Omental fat pad (tissue), 4 donors: ENCODE measurements around the gene CDT1. TPM values are rescaled to one million over a fixed set of nuclear protein-coding genes. Genes with fewer than 3 reads are reported as not detected.

Source experiments
- ATAC-seq: fragments of 150-250 bp; one replicate; pipeline ENCODE4 v1.9.1; 2016; ENCODE audit warnings: mild to moderate bottlenecking, moderate library complexity; ENCODE audit not compliant: low FRiP score
- DNase-seq: peaks from one replicate; pipeline ENCODE4 v3.0.0-alpha.2; 2019; ENCODE audit warnings: low spot score
- total RNA-seq, 4 donors: library from RNA; depleted of rRNA; stranded (reverse); fragments of >200 nt; gene quantifications; one replicate each; pipeline ENCODE4 v1.1.0, GENCODE V29; 2016
- TF ChIP-seq, protein P1 (sequence below), 3 donors: fragments of 450-650 bp; IDR thresholded peaks; one replicate each; pipeline ENCODE4 v1.5.1; 2016 to 2017; ENCODE audit warnings: antibody characterized with exemption in 3 of 3, mild to moderate bottlenecking in 3 of 3, moderate library complexity in 2 of 3

CDT1 gene
- total RNA-seq, 4 donors from 2014 or later, result 0.19 to 3.5 (median 1.6) TPM

DNA sequence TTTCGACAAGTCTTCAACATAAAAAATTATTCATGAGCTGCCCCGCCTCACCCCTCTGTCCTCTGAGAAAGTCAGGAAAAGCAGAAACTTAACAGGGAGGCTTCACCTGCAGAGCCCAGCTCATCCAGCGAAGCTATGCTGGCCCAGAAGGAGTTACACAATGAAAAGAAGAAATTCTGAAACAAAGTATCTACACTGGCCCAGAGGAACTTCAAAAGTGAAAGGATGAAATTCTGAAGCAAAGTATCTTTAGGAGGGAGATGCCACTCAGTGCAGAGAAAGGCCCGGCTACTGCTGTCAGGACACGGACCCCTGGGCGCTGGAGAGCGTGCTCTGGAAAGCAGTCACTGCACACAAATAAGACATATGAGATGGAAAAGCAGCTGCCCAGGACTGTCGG is 51.6 kb downstream of the CDT1 start:
- no peak for ATAC-seq
- no peak for DNase-seq
- TF ChIP-seq, protein P1, sequence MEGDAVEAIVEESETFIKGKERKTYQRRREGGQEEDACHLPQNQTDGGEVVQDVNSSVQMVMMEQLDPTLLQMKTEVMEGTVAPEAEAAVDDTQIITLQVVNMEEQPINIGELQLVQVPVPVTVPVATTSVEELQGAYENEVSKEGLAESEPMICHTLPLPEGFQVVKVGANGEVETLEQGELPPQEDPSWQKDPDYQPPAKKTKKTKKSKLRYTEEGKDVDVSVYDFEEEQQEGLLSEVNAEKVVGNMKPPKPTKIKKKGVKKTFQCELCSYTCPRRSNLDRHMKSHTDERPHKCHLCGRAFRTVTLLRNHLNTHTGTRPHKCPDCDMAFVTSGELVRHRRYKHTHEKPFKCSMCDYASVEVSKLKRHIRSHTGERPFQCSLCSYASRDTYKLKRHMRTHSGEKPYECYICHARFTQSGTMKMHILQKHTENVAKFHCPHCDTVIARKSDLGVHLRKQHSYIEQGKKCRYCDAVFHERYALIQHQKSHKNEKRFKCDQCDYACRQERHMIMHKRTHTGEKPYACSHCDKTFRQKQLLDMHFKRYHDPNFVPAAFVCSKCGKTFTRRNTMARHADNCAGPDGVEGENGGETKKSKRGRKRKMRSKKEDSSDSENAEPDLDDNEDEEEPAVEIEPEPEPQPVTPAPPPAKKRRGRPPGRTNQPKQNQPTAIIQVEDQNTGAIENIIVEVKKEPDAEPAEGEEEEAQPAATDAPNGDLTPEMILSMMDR (IDR thresholded peaks at IDR 0.05), result no peak

DNA sequence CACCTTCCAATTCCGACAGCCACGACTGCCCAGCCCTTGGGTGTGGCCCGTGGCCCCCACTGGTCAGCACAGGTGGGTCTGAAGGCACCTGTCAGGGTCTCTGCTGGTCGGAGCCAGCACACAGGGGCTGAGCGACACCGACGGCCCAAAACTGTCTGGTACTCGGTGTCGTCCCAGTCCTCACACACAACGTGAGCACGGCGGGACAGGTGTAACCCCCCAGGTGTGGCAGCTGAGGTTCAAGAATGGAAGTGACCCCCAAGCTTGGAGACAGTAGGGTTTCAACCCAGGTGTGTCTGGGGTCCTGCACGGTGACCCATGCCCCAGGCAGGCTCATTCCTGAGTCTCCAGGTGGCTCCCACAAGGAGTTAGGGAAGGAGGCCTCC is 52.1 kb downstream of the CDT1 start:
- TF ChIP-seq, protein P1 (IDR thresholded peaks at IDR 0.05), result no peak
- no peak for DNase-seq
- no peak for ATAC-seq

DNA sequence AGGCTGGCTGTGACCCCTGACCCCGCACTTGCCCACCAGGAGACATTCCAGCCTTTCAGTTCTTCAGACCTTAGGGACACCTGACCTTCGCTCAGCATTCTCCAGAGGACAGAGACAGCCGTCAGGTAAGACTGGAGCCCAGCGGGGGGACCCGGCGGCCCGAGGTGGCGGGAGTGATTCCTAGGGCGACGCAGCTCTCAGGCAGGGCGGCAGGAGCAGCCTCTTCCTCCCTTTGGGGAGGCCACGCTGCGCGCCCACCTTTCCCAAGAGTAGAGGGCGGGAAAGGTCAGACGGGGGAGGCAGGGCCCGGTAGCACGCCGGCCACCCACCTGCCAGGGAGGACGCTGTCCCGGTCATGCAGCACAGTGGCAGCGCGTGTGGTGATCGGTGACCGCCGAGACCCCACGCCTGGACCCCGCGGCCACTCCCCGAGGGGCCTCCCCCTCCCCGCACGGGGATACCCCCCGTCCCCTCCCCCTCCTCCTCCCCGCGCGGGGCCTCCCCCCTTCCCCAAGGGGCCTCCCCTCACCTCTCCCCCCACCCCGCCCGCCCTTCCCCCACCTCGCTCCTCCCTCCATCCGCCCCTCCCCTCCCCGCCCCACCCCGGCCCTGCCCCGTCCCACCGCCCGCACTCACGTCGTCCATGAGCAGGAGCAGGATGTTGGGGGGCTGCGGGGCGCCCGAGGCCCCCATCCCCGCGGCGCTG is 52.7 kb downstream of the CDT1 start:
- ATAC-seq (peak; percentile 43), DNase-seq (no peak)
- TF ChIP-seq, protein P1 (IDR thresholded peaks at IDR 0.05), result no peak

DNA sequence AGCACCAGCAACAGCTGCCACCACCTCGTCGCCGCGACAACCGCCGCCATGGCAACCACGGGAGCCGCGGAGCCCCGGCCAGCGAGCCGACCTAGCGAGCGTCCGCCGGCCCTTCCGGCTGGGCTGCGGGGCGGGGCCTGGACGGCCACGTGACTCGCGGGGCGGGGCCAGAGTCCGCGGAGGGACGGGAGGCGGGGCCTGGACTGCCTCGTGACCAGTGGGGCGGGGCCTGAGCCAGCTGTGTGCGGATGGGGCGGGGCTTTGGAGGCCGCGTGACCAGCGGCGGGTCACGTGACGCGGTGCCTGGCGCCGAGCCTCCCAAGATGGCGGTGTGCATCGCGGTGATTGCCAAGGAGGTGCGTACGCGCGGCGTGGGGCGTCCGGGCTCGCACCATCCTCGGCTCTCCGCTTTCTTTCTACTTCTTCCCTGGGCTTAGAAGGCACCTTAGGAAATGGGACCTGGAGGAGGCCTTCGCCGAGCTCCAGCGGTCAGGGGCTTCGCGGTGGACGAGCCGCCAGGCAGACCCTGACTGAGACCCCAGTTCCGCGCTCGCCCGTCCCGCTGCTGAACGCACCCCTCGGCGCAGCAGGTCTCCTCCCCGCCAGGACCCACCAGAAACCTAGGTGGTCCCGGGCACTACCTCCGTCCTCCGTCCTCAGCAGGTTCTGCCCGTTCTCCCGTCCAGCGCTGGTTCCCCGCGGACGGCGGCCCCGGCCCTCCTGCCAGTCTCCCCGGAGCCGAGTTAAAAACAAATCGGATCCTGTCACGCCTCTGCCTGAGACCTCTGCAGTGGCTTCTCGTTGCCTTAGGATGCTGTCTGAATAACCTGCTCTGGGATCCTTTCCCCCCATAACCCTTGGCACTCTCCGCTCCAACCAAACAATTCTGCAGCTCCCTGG is 53.5 kb downstream of the CDT1 start, which contains the start of the genes GALNS and TRAPPC2L:
TSS of gene GALNS (minus strand) at position 120 of the 900 bp plus-strand sequence. CDS start at position 50, 70 bp downstream.
TSS of gene TRAPPC2L (plus strand) at position 300 of the 900 bp plus-strand sequence. CDS start at position 324, 24 bp downstream.
- peak; percentile 88 for ATAC-seq
- peak; percentile 100 for DNase-seq
- TF ChIP-seq, protein P1 (IDR thresholded peaks at IDR 0.05), result no peak

DNA sequence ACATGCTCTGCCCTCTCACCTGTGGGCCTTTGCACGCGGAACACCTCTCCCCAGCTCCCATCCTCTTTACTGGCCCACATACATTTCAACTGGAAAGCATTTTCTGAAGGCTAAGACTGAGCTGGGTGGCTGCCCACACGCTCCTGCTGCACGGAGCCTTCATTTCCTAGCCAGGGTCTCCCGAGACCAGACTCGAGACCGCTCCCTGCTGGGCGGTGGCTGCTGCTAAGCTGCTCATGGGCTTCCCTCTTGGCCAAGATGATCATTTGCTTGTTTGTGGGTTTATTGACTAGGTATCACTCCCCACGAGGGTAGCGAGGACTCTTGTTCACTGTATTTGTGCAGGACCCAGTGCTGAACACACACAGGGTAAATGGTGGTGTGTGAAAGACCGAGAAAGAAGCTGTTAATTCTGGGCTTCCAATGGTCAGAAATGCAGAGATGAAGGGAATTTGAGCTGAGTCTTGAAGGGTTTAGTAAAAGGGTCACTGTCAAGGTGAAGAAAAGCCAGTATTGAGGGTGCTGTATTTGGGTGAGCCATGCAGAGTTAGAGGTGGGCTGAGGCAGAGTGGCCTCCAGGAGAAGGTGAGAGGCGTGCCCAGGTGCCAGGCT is 54.2 kb downstream of the CDT1 start:
- peak; percentile 41 for DNase-seq
- peak; percentile 23 for ATAC-seq
- TF ChIP-seq, protein P1 (IDR thresholded peaks at IDR 0.05), result no peak

Other genes starting within 250 kb of the CDT1 start
- gene ZC3H18, start 233.4 kb upstream of the CDT1 start, total RNA-seq, result 10 to 100 TPM; 10.6 to 25.6 (median 17.8) TPM
- not detected for gene IL17C, start 165.2 kb upstream of the CDT1 start, total RNA-seq
- 100 to 1,000 TPM; 174 to 329 (median 245) TPM for gene CYBA, start 152.7 kb upstream of the CDT1 start, total RNA-seq
- gene MVD, start 140.7 kb upstream of the CDT1 start, total RNA-seq, result 10 to 100 TPM; 10.9 to 27.5 (median 16.3) TPM
- 1 to 10 TPM in 2 of 4 donors, under 1 TPM in 2; 0.37 to 2.3 (median 0.99) TPM for gene SNAI3, start 117.3 kb upstream of the CDT1 start, total RNA-seq
- 10 to 100 TPM; 13.5 to 36.4 (median 20.2) TPM for gene RNF166, start 97.4 kb upstream of the CDT1 start, total RNA-seq
- gene CTU2, start 97.3 kb upstream of the CDT1 start, total RNA-seq, result 10 to 100 TPM in 2 of 4 donors, 1 to 10 TPM in 2; 6.8 to 23.7 (median 10.2) TPM
- 100 to 1,000 TPM; 151 to 315 (median 249) TPM for gene PIEZO1, start 18.6 kb upstream of the CDT1 start, total RNA-seq
- 100 to 1,000 TPM in 3 of 4 donors, 10 to 100 TPM in 1; 94.4 to 127 (median 115) TPM for gene APRT, start 8.1 kb downstream of the CDT1 start, total RNA-seq
- 10 to 100 TPM; 15.0 to 32.0 (median 23.4) TPM for gene GALNS, start 53.2 kb downstream of the CDT1 start, total RNA-seq
- gene TRAPPC2L, start 53.3 kb downstream of the CDT1 start, total RNA-seq, result 10 to 100 TPM; 25.3 to 49.4 (median 39.7) TPM
- not detected for gene PABPN1L, start 62.9 kb downstream of the CDT1 start, total RNA-seq
- 10 to 100 TPM in 1 of 4 donors, 1 to 10 TPM in 2, under 1 TPM in 1; 0.84 to 12.6 (median 1.4) TPM for gene CBFA2T3, start 173.4 kb downstream of the CDT1 start, total RNA-seq